Type B pancreatic cell (in vitro differentiated cells): ENCODE measurements around the gene GPBP1. TPM values are rescaled to one million over a fixed set of nuclear protein-coding genes. Genes with fewer than 3 reads are reported as not detected.

Source experiments
- DNase-seq: peaks from one replicate; pipeline ENCODE4 v3.0.0; 2021; ENCODE audit warnings: mixed read lengths; ENCODE audit not compliant: unreplicated experiment; ENCODE audit errors: extremely low spot score
- H3K27ac Mint-ChIP-seq: 2 replicates; pipeline ENCODE4 v1.8.0; 2021; ENCODE audit warnings: mild to moderate bottlenecking, mixed read lengths
- H3K27me3 Mint-ChIP-seq: 2 replicates; pipeline ENCODE4 v1.8.0; 2021; ENCODE audit warnings: mixed read lengths
- H3K36me3 Mint-ChIP-seq: 2 replicates; pipeline ENCODE4 v1.8.0; 2021; ENCODE audit warnings: mixed read lengths
- H3K4me1 Mint-ChIP-seq: one replicate; pipeline ENCODE4 v1.8.0; 2021; ENCODE audit warnings: mixed read lengths; ENCODE audit not compliant: unreplicated experiment
- H3K4me3 Mint-ChIP-seq: 2 replicates; pipeline ENCODE4 v1.8.0; 2021; ENCODE audit warnings: mild to moderate bottlenecking, mixed read lengths
- H3K9me3 Mint-ChIP-seq: 2 replicates; pipeline ENCODE4 v1.8.0; 2021; ENCODE audit warnings: mixed read lengths
- long read RNA-seq: library from polyadenylated mRNA; unstranded; transcript quantifications from one replicate; pipeline ENCODE4 v2.0.0, GENCODE V29; 2020
- total RNA-seq: library from RNA; stranded (reverse); gene quantifications from 2 replicates; pipeline ENCODE4 v1.2.1, GENCODE V29; 2021; ENCODE audit warnings: low replicate concordance
- TF ChIP-seq, protein P1 (sequence below): fragments of 200-600 bp; sonication (generic); conservative IDR thresholded peaks from 2 replicates; pipeline ENCODE4 v1.5.0; 2021; ENCODE audit warnings: antibody characterized with exemption, mild to moderate bottlenecking

Gene GPBP1, protein sequence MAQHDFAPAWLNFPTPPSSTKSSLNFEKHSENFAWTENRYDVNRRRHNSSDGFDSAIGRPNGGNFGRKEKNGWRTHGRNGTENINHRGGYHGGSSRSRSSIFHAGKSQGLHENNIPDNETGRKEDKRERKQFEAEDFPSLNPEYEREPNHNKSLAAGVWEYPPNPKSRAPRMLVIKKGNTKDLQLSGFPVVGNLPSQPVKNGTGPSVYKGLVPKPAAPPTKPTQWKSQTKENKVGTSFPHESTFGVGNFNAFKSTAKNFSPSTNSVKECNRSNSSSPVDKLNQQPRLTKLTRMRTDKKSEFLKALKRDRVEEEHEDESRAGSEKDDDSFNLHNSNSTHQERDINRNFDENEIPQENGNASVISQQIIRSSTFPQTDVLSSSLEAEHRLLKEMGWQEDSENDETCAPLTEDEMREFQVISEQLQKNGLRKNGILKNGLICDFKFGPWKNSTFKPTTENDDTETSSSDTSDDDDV
- total RNA-seq = 82.4 and 102 TPM in 2 replicates
- long read RNA-seq, full-length matches to known transcripts = 99 of 309 reads
- long read RNA-seq, partial matches to known transcripts = 124 of 309 reads
- long read RNA-seq, other reads (novel, unspliced or antisense) = 86 of 309 reads

DNA sequence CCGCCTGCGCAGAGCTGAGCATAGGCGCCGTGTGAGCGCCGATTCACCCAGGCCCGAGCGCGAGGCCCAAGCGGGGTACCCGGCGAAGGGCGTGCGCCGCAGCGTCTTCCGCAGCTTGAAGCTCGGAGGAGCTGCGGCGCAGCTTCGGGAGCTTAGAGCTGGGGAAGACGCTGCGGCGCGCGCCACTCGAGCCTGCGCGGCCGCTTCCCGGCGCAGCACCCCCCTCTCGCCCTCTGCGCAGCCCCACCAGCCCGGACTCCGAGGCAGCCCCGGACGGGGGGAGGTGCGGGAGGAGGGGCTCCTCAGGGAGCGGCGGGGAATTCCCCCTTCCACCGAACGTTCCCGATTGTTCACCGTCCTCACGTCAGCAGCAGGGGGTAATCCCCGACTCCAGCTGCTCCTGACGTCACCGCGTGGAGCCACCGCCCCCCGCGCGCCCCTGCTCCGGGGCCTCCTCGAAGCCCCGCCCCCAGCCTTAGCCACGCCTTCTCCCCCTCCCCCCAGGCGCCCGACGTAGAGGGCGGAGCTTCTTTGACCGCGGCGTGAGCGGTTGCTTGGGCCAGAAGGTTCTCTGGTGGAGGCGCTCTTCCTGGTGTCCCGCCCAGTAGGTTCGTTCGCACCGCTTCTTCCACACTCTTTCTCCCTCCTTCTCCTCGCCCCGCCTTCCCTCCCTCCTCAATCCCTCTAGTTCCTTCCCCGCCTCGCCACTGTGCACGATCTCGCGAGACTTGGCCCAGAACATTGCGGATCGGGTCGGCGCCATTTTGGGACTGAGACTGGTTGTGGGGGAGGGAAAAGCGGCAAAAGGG, at the start of gene GPBP1:
Gene GPBP1, plus strand, starts transcription at position 741 of the 809 bp plus-strand sequence. CDS start 40,072 bp downstream, outside the sequence.
- TF ChIP-seq, protein P1, sequence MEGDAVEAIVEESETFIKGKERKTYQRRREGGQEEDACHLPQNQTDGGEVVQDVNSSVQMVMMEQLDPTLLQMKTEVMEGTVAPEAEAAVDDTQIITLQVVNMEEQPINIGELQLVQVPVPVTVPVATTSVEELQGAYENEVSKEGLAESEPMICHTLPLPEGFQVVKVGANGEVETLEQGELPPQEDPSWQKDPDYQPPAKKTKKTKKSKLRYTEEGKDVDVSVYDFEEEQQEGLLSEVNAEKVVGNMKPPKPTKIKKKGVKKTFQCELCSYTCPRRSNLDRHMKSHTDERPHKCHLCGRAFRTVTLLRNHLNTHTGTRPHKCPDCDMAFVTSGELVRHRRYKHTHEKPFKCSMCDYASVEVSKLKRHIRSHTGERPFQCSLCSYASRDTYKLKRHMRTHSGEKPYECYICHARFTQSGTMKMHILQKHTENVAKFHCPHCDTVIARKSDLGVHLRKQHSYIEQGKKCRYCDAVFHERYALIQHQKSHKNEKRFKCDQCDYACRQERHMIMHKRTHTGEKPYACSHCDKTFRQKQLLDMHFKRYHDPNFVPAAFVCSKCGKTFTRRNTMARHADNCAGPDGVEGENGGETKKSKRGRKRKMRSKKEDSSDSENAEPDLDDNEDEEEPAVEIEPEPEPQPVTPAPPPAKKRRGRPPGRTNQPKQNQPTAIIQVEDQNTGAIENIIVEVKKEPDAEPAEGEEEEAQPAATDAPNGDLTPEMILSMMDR = no peak
- Mint-ChIP-seq H3K9me3 (no peaks in the 10 kb centered on the region), H3K36me3 (peaks cover 21% of the 10 kb centered on the region), H3K27ac (peak within 1 kb of the TSS; percentile 100), H3K27me3 (peaks cover 3% of the 10 kb centered on the region), H3K4me1 (peaks cover 24% of the 10 kb centered on the region), H3K4me3 (peak within 1 kb of the TSS; percentile 100)
- DNase-seq = peak; percentile 98

DNA sequence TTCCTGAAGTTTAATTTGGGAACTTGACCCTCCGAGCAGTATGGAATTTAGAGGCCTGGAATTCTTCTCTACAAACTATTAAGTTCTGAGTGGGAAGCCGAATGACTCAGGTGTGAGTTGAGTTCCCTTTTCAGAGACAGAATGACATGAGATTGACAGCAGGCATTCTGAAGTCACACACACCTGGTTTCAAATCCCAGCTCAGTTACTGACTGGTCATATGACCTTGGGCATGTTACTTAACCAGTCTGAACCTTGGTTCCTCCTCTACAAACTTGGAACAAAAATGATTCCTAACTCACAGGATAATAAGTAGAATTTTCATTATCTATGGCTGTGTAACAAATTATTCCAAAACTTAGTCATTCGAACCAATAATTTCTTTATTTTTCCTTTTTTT, 45.5 kb upstream of the GPBP1 start:
- H3K27ac Mint-ChIP-seq = no peak overlapping the region
- no peaks in the 10 kb centered on the region for H3K36me3 Mint-ChIP-seq
- no peak overlapping the region for H3K4me3 Mint-ChIP-seq
- no peaks in the 10 kb centered on the region for H3K27me3 Mint-ChIP-seq
- TF ChIP-seq, protein P1 = no peak
- no peaks in the 10 kb centered on the region for H3K9me3 Mint-ChIP-seq
- H3K4me1 Mint-ChIP-seq = no peaks in the 10 kb centered on the region
- no peak for DNase-seq

DNA sequence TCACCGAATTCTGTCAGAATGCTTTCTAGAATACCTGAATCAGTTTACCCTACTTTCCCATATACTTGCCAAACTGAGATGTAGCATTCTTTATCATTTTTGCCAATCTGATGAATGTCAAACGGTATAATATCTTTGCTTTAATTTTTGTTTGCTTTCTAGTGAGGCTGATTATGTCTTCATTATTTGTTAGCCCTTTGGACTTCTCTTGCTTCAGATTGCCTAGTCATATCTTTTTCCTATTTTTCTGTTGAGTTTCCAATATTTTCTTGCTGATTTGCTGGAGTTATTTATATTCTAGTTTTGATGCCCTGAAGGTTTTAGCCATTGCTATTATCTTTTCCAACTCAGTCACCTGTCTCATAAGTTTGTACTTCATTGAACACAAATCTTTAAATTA, 40.3 kb upstream of the GPBP1 start:
- no peaks in the 10 kb centered on the region for H3K4me1 Mint-ChIP-seq
- no peaks in the 10 kb centered on the region for H3K36me3 Mint-ChIP-seq
- no peak for DNase-seq
- no peaks in the 10 kb centered on the region for H3K27me3 Mint-ChIP-seq
- no peak overlapping the region for H3K27ac Mint-ChIP-seq
- no peak overlapping the region for H3K4me3 Mint-ChIP-seq
- TF ChIP-seq, protein P1 = no peak
- no peaks in the 10 kb centered on the region for H3K9me3 Mint-ChIP-seq

GRCh38 chr5:57137401-57137800, 36.5 kb upstream of the GPBP1 start:
- Mint-ChIP-seq H3K9me3 (no peaks in the 10 kb centered on the region), H3K27me3 (no peaks in the 10 kb centered on the region), H3K4me3 (no peak overlapping the region), H3K36me3 (no peaks in the 10 kb centered on the region), H3K27ac (no peak overlapping the region), H3K4me1 (no peaks in the 10 kb centered on the region)
- no peak for DNase-seq
- TF ChIP-seq, protein P1 = no peak

DNA sequence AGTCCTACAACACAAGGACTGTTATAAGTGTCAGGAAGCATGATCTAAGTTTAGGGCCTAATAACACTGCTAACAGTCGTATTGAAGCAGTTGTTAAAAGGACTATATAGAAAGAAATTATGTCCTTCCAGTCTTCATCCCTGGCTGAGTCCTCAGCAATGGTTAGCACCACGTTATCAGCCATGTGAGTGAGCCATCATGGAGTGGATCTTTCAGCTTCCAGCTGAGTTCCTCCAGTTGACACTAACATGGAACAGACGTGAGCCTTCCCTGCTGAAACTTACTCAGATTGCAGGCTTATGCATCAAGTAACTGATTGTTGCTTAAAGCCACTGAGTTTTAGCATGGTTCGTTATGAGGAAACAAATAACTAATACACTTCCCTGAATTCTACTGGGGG, 21.5 kb upstream of the GPBP1 start:
- TF ChIP-seq, protein P1 = no peak
- Mint-ChIP-seq H3K9me3 (peaks cover 4% of the 10 kb centered on the region), H3K27ac (no peak overlapping the region), H3K27me3 (no peaks in the 10 kb centered on the region), H3K4me3 (no peak overlapping the region), H3K36me3 (no peaks in the 10 kb centered on the region), H3K4me1 (no peaks in the 10 kb centered on the region)
- no peak for DNase-seq
